TTC549 (cell line): ENCODE data around the gene SAMD3.
"Not testable (repeated sequence)": the region's sequence is repeated elsewhere in the genome, so short reads cannot be mapped to it uniquely, and the experiment has no call there.

Experiments
- FAIRE-seq: peaks from 2 replicates; lab custom pipeline; 2012; peaks lifted over from hg19 to GRCh38; lab: Jason Lieb, UNC

The SAMD3 gene

GRCh38 chr6:130173377-130174004, 49.3 kb downstream of the SAMD3 start:
- FAIRE-seq: not testable (repeated sequence)

- FAIRE-seq: not testable (repeated sequence)
Observed at GRCh38 chr6:130170160-130170559, 52.6 kb downstream of the SAMD3 start.

GRCh38 chr6:130167655-130168054, 55.1 kb downstream of the SAMD3 start:
- no peak for FAIRE-seq

GRCh38 chr6:130164251-130164650, 58.5 kb downstream of the SAMD3 start:
- no peak for FAIRE-seq

GRCh38 chr6:130163266-130163665, 59.5 kb downstream of the SAMD3 start:
- no peak for FAIRE-seq

GRCh38 chr6:130162421-130162820, 60.3 kb downstream of the SAMD3 start:
- FAIRE-seq: no peak

- no peak for FAIRE-seq
Observed at GRCh38 chr6:130161683-130162404, 60.9 kb downstream of the SAMD3 start.

- FAIRE-seq: no peak
Observed at GRCh38 chr6:130159956-130160355, 62.8 kb downstream of the SAMD3 start.

- FAIRE-seq: no peak
Observed at GRCh38 chr6:130158548-130158947, 64.2 kb downstream of the SAMD3 start.

- FAIRE-seq: no peak
Observed at GRCh38 chr6:130158056-130158455, 64.7 kb downstream of the SAMD3 start.

GRCh38 chr6:130156908-130157307, 65.8 kb downstream of the SAMD3 start:
- no peak for FAIRE-seq

- no peak for FAIRE-seq
Observed at GRCh38 chr6:130152908-130153510, 69.7 kb downstream of the SAMD3 start.

GRCh38 chr6:130150906-130151305, 71.8 kb downstream of the SAMD3 start:
- no peak for FAIRE-seq

- not testable (repeated sequence) for FAIRE-seq
Observed at GRCh38 chr6:130149016-130149415, 73.7 kb downstream of the SAMD3 start.

- FAIRE-seq: no peak
Observed at GRCh38 chr6:130148181-130148580, 74.6 kb downstream of the SAMD3 start.

- no peak for FAIRE-seq
Observed at GRCh38 chr6:130147111-130147510, 75.6 kb downstream of the SAMD3 start.

GRCh38 chr6:130143709-130144108, 79.0 kb downstream of the SAMD3 start:
- no peak for FAIRE-seq

- FAIRE-seq: no peak
Observed at GRCh38 chr6:130140084-130140483, 82.7 kb downstream of the SAMD3 start.

GRCh38 chr6:130138909-130139242, 83.9 kb downstream of the SAMD3 start:
- FAIRE-seq: no peak

GRCh38 chr6:130138116-130138908, 84.4 kb downstream of the SAMD3 start:
- FAIRE-seq: no peak

- FAIRE-seq: no peak
Observed at GRCh38 chr6:130136798-130137197, 86.0 kb downstream of the SAMD3 start.

GRCh38 chr6:130134582-130134981, 88.2 kb downstream of the SAMD3 start:
- no peak for FAIRE-seq

- no peak for FAIRE-seq
Observed at GRCh38 chr6:130132286-130132701, 90.5 kb downstream of the SAMD3 start.
